ENCODE results near the gene ASB6.
"Not testable (repeated sequence)": the region's sequence is repeated elsewhere in the genome, so short reads cannot be mapped to it uniquely, and the experiment has no call there.

Gene ASB6

DNA sequence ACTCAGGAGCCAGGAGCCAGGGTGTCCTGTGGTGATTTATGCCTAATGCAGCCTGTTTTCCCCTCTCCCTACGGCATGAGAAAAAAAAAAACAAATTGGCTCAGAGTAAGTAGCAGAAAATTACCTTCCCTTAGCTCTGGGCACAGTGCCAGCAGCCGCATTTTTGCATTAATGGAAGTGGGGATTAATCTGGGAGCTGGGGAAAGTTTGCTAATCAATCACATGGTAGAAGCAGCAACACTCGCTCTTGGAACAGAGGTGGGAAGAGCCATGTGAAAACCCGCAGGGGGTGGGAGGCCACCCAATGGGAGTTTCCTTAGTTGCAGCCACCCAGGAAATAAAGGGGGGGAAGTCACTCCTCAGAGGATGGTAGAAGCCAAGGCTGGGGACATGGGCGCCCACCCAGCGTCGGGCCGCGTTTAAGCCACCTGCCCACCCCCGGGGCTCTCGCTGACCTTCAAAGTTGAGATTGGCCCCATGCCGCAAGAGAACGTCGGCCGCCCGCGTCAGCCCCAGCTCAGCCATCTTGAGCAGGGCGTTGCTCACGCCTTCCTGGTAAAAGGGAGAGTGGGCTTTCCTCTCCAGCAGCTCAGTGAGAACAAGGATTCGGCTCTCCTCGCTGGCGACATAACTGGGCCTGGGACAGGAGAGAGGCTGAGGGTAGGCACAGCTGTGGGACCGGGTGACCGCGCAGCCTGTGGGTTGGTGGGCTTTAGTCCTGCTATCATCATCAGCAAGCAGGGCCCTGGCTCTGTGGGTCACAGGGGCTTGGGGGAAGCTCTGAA is 1.7 kb downstream of the ASB6 start:
- peak overlapping the region; percentile 84 for H3K4me3 ChIP-seq (ENCODE audit: control insufficient read depth, low read depth, low read length)
- peak; percentile 71 for DNase-seq (ENCODE audit: low read depth)

DNA sequence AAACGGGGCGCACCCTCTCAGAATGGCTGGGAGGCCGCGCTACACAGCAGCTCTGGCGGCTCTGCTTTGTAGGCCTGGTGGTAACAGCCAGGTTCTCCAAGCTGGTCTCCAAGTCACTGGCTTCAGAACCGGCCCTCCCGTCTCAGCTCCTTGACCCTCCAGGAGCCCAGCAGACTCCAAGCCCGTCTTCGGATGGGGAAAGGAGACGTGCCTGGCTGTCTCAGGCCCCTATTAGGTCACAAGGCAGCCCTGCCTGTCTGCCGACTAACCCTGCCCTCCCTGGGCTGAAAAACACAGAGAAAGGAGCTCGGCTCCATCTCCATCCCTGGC is 2.2 kb downstream of the ASB6 start:
- no peak for TF ChIP-seq CTCF (conservative IDR thresholded peaks at IDR 0.05; ENCODE audit: control insufficient read depth, insufficient read depth, low read depth, low read length)
- peak overlapping the region; percentile 84 for H3K4me3 ChIP-seq (ENCODE audit: control insufficient read depth, low read depth, low read length)

More for the DNA sequence above, 1.7 kb downstream of the ASB6 start:
- no peak for TF ChIP-seq CTCF (conservative IDR thresholded peaks at IDR 0.05; ENCODE audit: control insufficient read depth, insufficient read depth, low read depth, low read length)

GRCh38 chr9:129639034-129639630 is 2.8 kb downstream of the ASB6 start:
- TF ChIP-seq CTCF (conservative IDR thresholded peaks at IDR 0.05; ENCODE audit: control insufficient read depth, insufficient read depth, low read depth, low read length), result no peak
- no peak for DNase-seq (ENCODE audit: low read depth)
- H3K4me3 ChIP-seq (ENCODE audit: control insufficient read depth, low read depth, low read length), result no peak overlapping the region

More for the DNA sequence above, 2.2 kb downstream of the ASB6 start:
- no peak for DNase-seq (ENCODE audit: low read depth)

DNA sequence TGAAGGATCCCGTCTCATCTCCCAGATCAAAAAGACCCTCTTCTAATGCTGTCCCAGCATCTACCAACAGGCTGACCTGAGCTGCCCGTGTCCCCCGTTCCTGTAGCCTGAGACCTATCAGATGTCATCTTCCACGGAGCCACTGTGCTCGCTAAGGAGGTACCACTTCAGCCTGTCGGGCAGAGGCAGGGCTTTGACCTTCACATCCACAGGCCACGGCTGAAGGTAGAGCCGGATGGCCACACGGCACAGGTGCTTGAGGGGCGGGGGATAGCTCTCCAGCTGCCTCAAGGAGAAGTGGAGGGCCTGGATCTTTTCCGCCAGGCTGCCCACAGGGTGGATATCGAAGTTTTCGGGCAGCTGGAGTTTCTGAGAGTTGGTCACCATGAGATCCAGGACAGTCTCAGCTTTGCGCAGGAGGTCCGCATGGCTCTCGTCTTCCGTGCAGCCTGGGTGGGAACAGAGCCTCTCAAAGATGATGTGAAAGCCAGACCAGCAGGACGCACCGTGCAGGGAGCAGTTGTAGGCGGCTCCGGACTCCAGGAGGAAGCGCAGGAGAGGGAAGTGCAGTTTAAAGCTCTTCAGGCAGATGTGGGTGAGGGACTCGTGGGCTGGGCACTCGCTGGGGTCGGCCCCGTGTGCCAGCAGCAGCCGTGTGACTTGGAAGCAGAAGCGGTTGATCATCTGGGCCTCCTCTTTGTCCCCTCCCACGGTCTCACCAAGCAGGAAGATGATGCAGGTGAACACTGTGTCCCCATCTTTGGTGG is 4.1 kb downstream of the ASB6 start:
- DNase-seq (ENCODE audit: low read depth), result no peak
- no peak overlapping the region for H3K4me3 ChIP-seq (ENCODE audit: control insufficient read depth, low read depth, low read length)
- TF ChIP-seq CTCF (conservative IDR thresholded peaks at IDR 0.05; ENCODE audit: control insufficient read depth, insufficient read depth, low read depth, low read length), result no peak

DNA sequence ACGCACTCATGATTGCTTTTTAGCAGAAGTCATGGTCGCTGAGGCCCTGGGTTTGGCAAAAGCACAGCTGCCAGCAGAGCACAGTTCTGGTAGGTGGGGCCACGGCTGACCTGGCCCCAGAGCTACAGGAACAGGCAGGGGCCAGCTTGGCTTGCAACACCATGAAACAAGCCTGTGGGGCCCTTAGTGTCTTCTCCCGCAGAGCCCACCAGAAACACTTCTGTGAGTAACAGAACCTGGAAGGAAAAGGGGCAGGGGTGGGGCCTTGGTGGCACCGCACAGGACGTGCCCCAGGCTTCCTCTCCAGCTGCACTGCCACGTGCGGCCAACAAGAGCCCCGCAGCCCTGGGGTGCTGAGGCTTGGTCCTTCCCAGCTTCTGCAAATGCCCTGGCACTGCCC is 4.8 kb downstream of the ASB6 start:
- no peak for DNase-seq (ENCODE audit: low read depth)
- no peak overlapping the region for H3K4me3 ChIP-seq (ENCODE audit: control insufficient read depth, low read depth, low read length)
- no peak for TF ChIP-seq CTCF (conservative IDR thresholded peaks at IDR 0.05; ENCODE audit: control insufficient read depth, insufficient read depth, low read depth, low read length)

DNA sequence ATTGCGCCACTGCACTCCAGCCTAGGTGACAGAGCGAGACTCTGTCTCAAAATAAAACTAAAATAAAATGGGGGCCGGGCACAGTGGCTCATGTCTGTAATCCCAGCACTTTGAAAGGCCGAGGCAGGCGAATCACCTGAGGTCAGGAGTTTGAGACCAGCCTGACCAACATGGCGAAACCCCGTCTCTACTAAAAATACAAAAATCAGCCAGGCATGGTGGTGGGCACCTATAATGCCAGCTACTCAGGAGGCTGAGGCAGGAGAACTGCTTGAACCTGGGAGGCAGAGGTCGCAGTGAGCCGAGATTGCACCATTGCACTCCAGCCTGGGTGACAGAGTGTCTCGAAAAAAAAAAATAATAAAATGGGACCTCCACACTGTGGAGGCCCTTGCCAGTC is 5.6 kb downstream of the ASB6 start:
- not testable (repeated sequence) for H3K4me3 ChIP-seq (ENCODE audit: control insufficient read depth, low read depth, low read length); DNase-seq (ENCODE audit: low read depth)

Data from fibroblast of mammary gland (primary cell).